Keratinocyte (primary cell): ENCODE results near the gene MED15. TPM values are rescaled to one million over a fixed set of nuclear protein-coding genes. Genes with fewer than 3 reads are reported as not detected.
"Not testable (repeated sequence)": the region's sequence is repeated elsewhere in the genome, so short reads cannot be mapped to it uniquely, and the experiment has no call there.

ENCODE experiments used
- DNase-seq: peaks from one replicate; pipeline ENCODE4 v3.0.0-alpha.2; 2011; ENCODE audit warnings: low read depth, missing footprints, low spot score
- FAIRE-seq: peaks from 2 replicates; lab custom pipeline; 2011; peaks lifted over from hg19 to GRCh38; lab: Jason Lieb, UNC
- H2AFZ ChIP-seq: 2 replicates; pipeline ENCODE4 v1.6.0; 2012; ENCODE audit warnings: low read length, control low read depth, inconsistent platforms; ENCODE audit not compliant: control insufficient read depth
- H3K27ac ChIP-seq: 2 replicates; pipeline ENCODE4 v1.5.1; 2011; ENCODE audit warnings: low read length; ENCODE audit not compliant: control insufficient read depth, insufficient read depth
- H3K27me3 ChIP-seq: 3 replicates; pipeline ENCODE4 v1.6.0; 2011; ENCODE audit warnings: low read length; ENCODE audit not compliant: control insufficient read depth, insufficient read depth; ENCODE audit errors: extremely low read depth
- H3K36me3 ChIP-seq, 2 experiments: 2 replicates in 1 of 2; 3 replicates in 1 of 2; pipeline ENCODE4 v1.5.1; 2011; ENCODE audit warnings: low read length in 2 of 2, mild to moderate bottlenecking in 1 of 2; ENCODE audit not compliant: control insufficient read depth in 2 of 2, insufficient read depth in 2 of 2; ENCODE audit errors: extremely low read depth in 1 of 2
- H3K4me1 ChIP-seq: 3 replicates; pipeline ENCODE4 v1.5.1; 2011; ENCODE audit warnings: low read length; ENCODE audit not compliant: control insufficient read depth, insufficient read depth; ENCODE audit errors: extremely low read depth
- H3K4me2 ChIP-seq: 3 replicates; pipeline ENCODE4 v1.6.0; 2011; ENCODE audit warnings: low read depth, low read length; ENCODE audit not compliant: control insufficient read depth, insufficient read depth; ENCODE audit errors: extremely low read depth
- H3K4me3 ChIP-seq, 3 experiments: fragments of 200-600 bp in 1 of 3; sonication (generic) in 1 of 3; 2 replicates in 2 of 3; 3 replicates in 1 of 3; pipeline ENCODE4 v1.5.1; 2011 to 2016; ENCODE audit warnings: low read length in 3 of 3, mild to moderate bottlenecking in 3 of 3, control low read depth in 2 of 3, inconsistent platforms in 1 of 3, low read depth in 1 of 3, mixed read lengths in 1 of 3, mixed run types in 1 of 3, moderate library complexity in 1 of 3; ENCODE audit not compliant: control insufficient read depth in 2 of 3, insufficient read depth in 2 of 3; ENCODE audit errors: extremely low read depth in 1 of 3
- H3K79me2 ChIP-seq: 2 replicates; pipeline ENCODE4 v1.6.0; 2012; ENCODE audit warnings: low read length; ENCODE audit not compliant: control insufficient read depth, insufficient read depth
- H3K9ac ChIP-seq: 3 replicates; pipeline ENCODE4 v1.6.0; 2011; ENCODE audit warnings: low read length; ENCODE audit not compliant: control insufficient read depth, insufficient read depth; ENCODE audit errors: extremely low read depth
- H3K9me1 ChIP-seq: 3 replicates; pipeline ENCODE4 v1.6.0; 2011; ENCODE audit warnings: low read length; ENCODE audit not compliant: control insufficient read depth, insufficient read depth; ENCODE audit errors: extremely low read depth
- H3K9me3 ChIP-seq: 2 replicates; pipeline ENCODE4 v1.5.1; 2012; ENCODE audit warnings: low read depth, low read length; ENCODE audit not compliant: control insufficient read depth
- H4K20me1 ChIP-seq: 3 replicates; pipeline ENCODE4 v1.6.0; 2011; ENCODE audit warnings: low read length; ENCODE audit not compliant: control insufficient read depth, insufficient read depth; ENCODE audit errors: extremely low read depth
- EZH2 ChIP-seq: IDR thresholded peaks from one replicate; pipeline ENCODE4 v1.6.1; 2012; ENCODE audit warnings: inconsistent platforms, mild to moderate bottlenecking, low read length, moderate library complexity
- dilution Hi-C: fragments of 300-500 bp; cut with MboI; formaldehyde crosslinking; loops from one replicate; pipeline ENCODE4 v1.7.0; 2020; ENCODE audit warnings: low sequenced_read_pairs; ENCODE audit not compliant: extremely low pct_ligation_motif_present
- polyA plus RNA-seq, 5 experiments: library from polyadenylated mRNA; depleted of rRNA in 3 of 5; stranded (reverse) in 3 of 5; stranded (forward) in 1 of 5; unstranded in 1 of 5; fragments of >200 nt; gene quantifications; 1 replicate in 1 of 5; 2 replicates in 3 of 5; 3 replicates in 1 of 5; pipeline versions ENCODE4 v1.2.1 to v1.2.3, GENCODE V29; 2011 to 2012; ENCODE audit warnings: missing spikeins in 2 of 5, low read depth in 1 of 5, low replicate concordance in 1 of 5
- TF ChIP-seq, protein P1 (sequence below), 3 experiments: IDR thresholded peaks in 1 of 3; conservative IDR thresholded peaks in 1 of 3; optimal IDR thresholded peaks in 1 of 3; 2 replicates in 2 of 3; 3 replicates in 1 of 3; pipeline versions ENCODE3 to v1.5.1; 2011; ENCODE audit warnings: low read length in 3 of 3, mild to moderate bottlenecking in 3 of 3, moderate library complexity in 2 of 3, control low read depth in 1 of 3, inconsistent platforms in 1 of 3; ENCODE audit not compliant: insufficient read depth in 2 of 3; ENCODE audit errors: extremely low read depth in 1 of 3

The MED15 gene
- polyA plus RNA-seq, 1 donor (not counting 4 experiments of a cell fraction or from before 2014, with no cell fraction given): 24.9 TPM

DNA sequence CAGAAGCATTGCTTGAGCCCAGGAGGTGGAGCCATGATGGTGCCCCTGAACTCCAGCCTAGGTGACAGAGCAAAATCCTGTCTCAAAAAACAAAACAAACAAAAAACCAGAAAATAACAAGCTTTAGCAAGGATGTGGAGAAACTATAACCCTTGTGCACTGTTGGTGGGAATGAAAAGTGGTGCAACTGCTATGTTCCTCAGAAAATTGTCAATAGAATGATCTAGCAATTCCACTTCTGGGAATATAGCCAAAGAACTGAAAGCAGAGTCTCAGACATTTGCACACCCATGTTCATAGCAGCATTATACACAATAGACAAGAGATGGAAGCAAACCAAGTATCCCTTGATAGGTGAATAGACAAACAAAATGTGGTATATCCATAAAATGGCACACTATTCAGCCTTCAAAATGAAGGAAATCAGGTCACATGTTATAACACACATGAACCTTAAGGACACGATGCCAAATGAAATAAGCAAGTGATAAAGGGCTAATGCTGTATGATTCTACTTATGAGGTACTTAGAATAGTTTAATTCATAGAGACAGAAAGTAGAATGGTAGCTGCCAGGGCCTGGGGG lies 27.7 kb upstream of the MED15 start:
- H3K9me1 ChIP-seq: no peaks in the 10 kb centered on the region
- H3K9me3 ChIP-seq: no peaks in the 10 kb centered on the region
- dilution Hi-C loops: no loop called here
- no peaks in the 10 kb centered on the region for H3K79me2 ChIP-seq
- no peak overlapping the region for H3K9ac ChIP-seq
- TF ChIP-seq, protein P1, sequence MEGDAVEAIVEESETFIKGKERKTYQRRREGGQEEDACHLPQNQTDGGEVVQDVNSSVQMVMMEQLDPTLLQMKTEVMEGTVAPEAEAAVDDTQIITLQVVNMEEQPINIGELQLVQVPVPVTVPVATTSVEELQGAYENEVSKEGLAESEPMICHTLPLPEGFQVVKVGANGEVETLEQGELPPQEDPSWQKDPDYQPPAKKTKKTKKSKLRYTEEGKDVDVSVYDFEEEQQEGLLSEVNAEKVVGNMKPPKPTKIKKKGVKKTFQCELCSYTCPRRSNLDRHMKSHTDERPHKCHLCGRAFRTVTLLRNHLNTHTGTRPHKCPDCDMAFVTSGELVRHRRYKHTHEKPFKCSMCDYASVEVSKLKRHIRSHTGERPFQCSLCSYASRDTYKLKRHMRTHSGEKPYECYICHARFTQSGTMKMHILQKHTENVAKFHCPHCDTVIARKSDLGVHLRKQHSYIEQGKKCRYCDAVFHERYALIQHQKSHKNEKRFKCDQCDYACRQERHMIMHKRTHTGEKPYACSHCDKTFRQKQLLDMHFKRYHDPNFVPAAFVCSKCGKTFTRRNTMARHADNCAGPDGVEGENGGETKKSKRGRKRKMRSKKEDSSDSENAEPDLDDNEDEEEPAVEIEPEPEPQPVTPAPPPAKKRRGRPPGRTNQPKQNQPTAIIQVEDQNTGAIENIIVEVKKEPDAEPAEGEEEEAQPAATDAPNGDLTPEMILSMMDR (optimal IDR thresholded peaks at IDR 0.05 in 1 of 3, IDR thresholded peaks at IDR 0.05 in 1 of 3, conservative IDR thresholded peaks at IDR 0.05 in 1 of 3; ENCODE audit: extremely low read depth in 1 of 3, insufficient read depth in 2 of 3, low read length in 3 of 3): no peak
- TF ChIP-seq EZH2: no peak
- H2AFZ ChIP-seq: no peak overlapping the region
- H4K20me1 ChIP-seq: no peaks in the 10 kb centered on the region
- no peak for FAIRE-seq
- no peak overlapping the region for H3K27ac ChIP-seq
- no peak overlapping the region for H3K4me2 ChIP-seq
- no peak overlapping the region for H3K4me3 ChIP-seq
- H3K27me3 ChIP-seq: no peaks in the 10 kb centered on the region
- H3K4me1 ChIP-seq: peaks cover 3% of the 10 kb centered on the region
- H3K36me3 ChIP-seq: peaks cover 0 to 5% of the 10 kb centered on the region in 2 experiments
- no peak for DNase-seq

- H2AFZ ChIP-seq, H3K4me1 ChIP-seq, H3K27me3 ChIP-seq, H3K4me3 ChIP-seq, H3K36me3 ChIP-seq, DNase-seq, H3K9me1 ChIP-seq, H3K9me3 ChIP-seq, dilution Hi-C loops, H3K27ac ChIP-seq, FAIRE-seq, H3K79me2 ChIP-seq, H3K4me2 ChIP-seq, H4K20me1 ChIP-seq, H3K9ac ChIP-seq: not testable (repeated sequence)
Measured at GRCh38 chr22:20483143-20483506, 24.3 kb upstream of the MED15 start.

GRCh38 chr22:20483771-20484170 lies 23.6 kb upstream of the MED15 start:
- DNase-seq (no peak), FAIRE-seq (no peak)
- dilution Hi-C loops: no loop called here
- no peak overlapping the region for H3K9ac ChIP-seq
- TF ChIP-seq EZH2: no peak
- TF ChIP-seq, protein P1 (optimal IDR thresholded peaks at IDR 0.05 in 1 of 3, IDR thresholded peaks at IDR 0.05 in 1 of 3, conservative IDR thresholded peaks at IDR 0.05 in 1 of 3; ENCODE audit: extremely low read depth in 1 of 3, insufficient read depth in 2 of 3, low read length in 3 of 3): no peak
- no peak overlapping the region for H2AFZ ChIP-seq
- no peaks in the 10 kb centered on the region for H3K9me3 ChIP-seq
- H4K20me1 ChIP-seq: no peaks in the 10 kb centered on the region
- H3K27me3 ChIP-seq: no peaks in the 10 kb centered on the region
- no peaks in the 10 kb centered on the region for H3K9me1 ChIP-seq
- H3K4me2 ChIP-seq: no peak overlapping the region
- H3K27ac ChIP-seq: no peak overlapping the region
- H3K79me2 ChIP-seq: no peaks in the 10 kb centered on the region
- H3K4me1 ChIP-seq: no peaks in the 10 kb centered on the region
- peaks cover 6 to 8% of the 10 kb centered on the region in 2 experiments for H3K36me3 ChIP-seq
- no peak overlapping the region for H3K4me3 ChIP-seq
